NOMO-1 treated with dmso at 0.1 percent for 144 hours (cell line): ENCODE data around the gene SCGN.

Source experiments
- DNase-seq: peaks from one replicate; lab custom pipeline; 2025; ENCODE audit not compliant: unreplicated experiment; lab: John Stamatoyannopoulos, UW

Gene SCGN

DNA sequence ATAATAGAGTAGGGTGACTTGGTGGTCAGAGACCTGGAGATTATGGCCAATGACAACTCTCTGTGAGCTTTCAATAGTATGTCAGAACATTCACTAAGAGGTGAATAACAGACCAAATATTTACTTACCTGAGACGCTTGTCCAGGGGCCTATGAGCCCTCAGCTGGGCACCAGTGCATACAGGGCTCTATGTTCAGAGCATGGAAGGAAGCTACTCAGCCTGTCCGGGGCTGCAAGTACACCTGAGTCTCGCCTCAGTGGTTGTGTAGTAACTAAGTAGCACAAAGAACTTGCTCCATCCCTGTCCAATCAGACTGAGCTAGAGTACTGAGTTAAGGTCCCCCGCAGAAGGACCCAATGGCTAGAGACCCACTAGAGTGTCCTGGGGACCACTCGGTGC, 11.6 kb upstream of the SCGN start:
- no peak for DNase-seq

- no peak for DNase-seq
Observed at GRCh38 chr6:25640891-25641290, 11.1 kb upstream of the SCGN start.

GRCh38 chr6:25641377-25641776, 10.6 kb upstream of the SCGN start:
- no peak for DNase-seq

- DNase-seq, result no peak
Observed at GRCh38 chr6:25641940-25642666, 9.9 kb upstream of the SCGN start.

DNA sequence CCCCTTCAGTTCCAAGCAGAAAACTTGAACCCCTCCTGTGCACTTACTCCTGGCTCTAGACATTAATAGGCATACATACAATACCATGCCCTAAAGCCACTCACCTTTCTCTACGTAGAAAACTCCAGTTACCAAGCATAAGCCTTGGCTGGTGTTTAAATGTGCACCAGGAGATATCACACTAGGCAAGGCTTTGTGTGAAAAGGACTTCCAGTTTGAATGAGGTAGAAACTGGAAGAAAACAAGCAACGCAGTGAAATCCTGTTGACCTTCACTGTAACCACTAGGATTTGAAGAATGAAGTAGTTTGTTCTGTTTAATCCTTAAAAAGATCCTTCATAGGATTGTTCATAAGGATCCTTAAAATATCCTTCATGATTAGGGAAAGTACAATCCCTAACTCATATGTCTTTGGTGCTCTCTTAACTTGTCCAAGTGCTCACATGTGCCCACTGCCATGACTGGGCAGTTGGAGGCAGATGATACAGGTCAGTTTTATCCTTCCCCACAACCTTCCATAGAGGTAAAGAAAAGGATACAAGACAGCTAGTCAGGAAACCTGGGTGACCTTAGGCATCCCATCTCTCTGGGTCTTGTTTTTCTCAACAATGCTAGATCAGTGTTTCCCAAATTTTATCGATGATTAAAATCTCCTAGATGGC, 9.2 kb upstream of the SCGN start:
- no peak for DNase-seq

- no peak for DNase-seq
Observed at GRCh38 chr6:25645916-25646315, 6.1 kb upstream of the SCGN start.

- no peak for DNase-seq
Observed at GRCh38 chr6:25649611-25650010, 2.4 kb upstream of the SCGN start.

DNA sequence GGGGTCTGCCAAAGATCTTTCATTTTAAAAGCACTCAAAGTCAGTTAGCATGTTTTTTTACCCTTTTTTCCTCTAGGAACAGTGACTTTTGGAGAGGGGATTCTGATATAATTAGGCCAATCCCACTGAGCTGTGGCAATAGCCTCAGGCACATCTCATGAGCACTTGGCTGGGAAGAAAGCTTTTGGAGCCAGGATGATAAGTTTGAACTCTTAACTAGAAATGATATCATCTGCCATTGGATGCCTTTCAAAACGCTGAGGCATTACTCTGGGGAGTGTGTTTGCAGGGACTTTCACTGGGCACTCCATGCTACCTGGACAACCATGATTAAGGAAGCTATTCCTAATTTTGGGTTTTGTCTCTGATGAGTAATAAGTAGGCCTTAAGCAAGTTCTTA, 3.7 kb downstream of the SCGN start:
- no peak for DNase-seq

- no peak for DNase-seq
Observed at GRCh38 chr6:25659633-25660368, 7.8 kb downstream of the SCGN start.

GRCh38 chr6:25660512-25660911, 8.5 kb downstream of the SCGN start:
- DNase-seq, result no peak

GRCh38 chr6:25661129-25661779, 9.2 kb downstream of the SCGN start:
- DNase-seq, result no peak

GRCh38 chr6:25665455-25665854, 13.4 kb downstream of the SCGN start:
- no peak for DNase-seq

DNA sequence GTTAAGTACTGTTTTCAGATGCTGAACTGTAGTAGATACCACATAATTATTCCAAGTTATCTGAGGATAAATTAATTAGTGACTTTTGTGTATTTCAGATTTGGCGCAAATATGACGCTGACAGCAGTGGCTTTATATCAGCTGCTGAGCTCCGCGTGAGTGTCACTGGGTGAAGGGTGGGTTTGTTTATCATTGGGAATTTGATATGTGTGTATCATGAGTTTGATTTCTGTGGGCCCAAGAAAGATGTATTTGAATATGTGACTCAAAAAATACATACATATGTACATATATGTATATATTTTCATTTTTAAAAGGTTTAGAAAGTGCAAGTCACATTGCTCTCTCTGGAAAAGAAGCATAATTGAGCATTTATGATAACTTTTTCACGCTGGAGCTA, 17.4 kb downstream of the SCGN start:
- no peak for DNase-seq

DNA sequence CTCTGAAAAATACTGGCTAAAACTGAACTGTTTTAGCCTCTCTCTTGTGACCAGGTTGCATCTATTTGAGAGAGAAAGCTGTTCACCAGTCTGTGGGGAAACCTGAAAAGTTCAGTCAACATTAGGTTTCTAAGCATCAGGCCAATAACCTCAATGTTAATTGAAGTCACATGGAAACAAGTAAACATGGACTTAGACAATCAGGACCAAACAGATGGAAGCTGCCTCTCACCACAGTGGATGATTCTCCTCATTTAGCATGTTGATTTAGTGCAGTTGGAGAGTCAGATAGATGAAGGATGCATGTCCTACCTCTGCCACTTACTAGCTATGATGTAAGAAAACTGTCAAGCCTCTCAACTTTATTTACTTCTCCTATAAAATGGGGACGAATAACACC, 18.2 kb downstream of the SCGN start:
- DNase-seq, result no peak

DNA sequence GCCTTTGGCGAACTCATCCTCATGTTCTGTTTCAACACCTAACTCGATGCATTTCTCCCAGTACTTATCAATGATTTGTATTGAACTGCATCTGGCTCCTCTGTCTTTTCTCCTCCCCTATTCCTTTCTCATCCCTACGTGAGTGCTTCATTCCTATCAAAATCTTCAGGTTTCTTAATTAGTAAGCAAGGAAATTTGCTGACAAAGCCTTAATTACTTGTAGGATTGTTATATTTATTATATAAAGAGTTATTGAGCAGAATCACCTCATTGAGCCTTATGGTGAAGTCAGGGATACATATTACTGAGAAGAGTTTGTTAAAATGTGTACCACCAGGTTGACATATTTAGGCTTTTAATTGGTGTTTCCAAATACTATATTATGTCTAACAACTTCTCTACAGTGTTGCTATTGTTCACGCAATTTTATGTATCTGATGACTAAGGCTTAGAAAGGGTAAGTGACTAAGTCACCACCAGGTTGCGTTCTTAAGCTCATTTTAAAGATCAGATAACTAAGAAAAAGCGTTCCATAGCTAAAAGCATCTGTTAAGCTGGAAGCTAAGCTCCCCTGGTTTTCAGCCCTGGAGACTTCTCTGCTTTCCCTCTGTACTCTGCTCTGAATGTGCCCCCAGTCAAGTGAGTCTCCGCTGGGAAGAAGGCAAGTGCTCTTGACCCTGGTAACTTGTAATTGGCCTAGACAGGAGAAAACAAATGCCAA, 18.9 kb downstream of the SCGN start:
- no peak for DNase-seq

- no peak for DNase-seq
Observed at GRCh38 chr6:25671652-25672051, 19.6 kb downstream of the SCGN start.

DNA sequence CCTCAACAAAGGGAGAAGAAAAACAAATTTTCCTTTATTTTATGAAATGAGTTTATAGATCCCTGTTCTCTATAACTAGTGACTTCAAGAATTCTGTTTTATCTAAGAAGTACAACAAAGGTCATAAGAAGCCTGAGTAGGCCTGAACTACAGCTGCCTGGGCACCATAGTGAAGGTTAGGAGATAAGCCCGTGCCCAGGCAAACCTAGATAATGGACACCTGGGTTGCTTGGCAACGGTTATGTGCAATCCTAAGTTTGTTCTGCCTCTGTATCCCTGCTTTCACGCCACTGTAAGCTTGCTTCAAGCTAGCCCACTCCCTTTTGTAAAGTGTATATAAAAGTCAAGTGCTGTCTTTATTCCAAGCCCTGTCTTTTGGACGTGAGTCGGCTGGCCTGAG, 23.2 kb downstream of the SCGN start:
- DNase-seq, result no peak

GRCh38 chr6:25676775-25677174, 24.8 kb downstream of the SCGN start:
- DNase-seq, result no peak

DNA sequence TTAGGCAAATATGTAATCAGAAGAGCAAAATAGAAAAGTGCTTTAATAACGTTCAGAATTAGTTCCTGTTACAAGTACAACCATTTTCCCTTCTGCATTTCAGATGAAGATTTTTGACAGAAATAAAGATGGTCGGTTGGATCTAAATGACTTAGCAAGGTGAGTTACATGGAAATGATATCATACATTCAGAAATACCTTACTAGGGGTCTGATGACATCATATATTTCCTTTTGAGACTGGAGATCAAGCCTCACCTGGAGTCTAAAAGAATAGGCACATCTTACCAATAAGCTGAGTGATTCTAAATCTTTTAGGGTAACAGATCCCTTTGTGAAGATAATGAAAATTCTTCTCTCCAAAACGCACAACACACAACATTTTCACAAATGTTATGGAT, 29.8 kb downstream of the SCGN start:
- DNase-seq, result no peak

DNA sequence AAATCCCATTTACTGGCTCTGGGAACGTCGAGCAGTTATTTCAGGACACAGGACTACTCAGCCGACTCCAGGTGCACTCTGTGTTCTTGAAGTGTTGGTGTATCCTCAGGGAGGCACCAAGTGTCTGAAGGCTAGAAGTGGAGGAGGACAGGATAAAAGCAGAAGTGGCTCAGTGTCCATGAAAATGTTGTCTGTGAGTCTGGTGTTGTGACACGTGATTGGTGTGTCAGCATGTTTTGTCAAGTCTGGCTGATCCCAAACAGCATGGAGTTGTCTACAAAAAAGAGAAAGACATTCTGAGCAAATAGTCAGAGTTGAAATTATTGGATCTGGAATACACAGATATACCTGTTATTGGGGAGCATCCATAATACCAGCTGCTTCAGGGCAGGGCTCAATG, 30.3 kb downstream of the SCGN start:
- no peak for DNase-seq

DNA sequence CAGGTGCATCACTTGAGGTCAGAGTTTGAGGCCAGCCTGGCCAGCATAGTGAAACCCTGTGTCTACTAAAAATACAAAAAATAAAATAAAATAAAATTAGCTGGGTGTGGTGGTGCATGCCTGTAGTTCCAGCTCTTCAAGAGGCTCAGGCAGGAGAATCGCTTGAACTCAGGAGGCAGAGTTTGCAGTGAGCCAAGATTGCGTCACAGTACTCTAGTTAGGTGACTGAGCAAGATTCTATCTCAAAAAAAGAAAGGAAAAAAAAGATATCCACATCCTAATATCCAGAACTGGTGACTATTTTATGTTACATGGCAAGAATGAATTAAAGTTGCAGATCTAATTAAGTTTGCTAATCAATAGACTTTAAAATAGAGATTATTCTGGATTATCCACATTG, 32.5 kb downstream of the SCGN start:
- no peak for DNase-seq
